Measurements from ENCODE around the gene ADIPOR2.

DNA sequence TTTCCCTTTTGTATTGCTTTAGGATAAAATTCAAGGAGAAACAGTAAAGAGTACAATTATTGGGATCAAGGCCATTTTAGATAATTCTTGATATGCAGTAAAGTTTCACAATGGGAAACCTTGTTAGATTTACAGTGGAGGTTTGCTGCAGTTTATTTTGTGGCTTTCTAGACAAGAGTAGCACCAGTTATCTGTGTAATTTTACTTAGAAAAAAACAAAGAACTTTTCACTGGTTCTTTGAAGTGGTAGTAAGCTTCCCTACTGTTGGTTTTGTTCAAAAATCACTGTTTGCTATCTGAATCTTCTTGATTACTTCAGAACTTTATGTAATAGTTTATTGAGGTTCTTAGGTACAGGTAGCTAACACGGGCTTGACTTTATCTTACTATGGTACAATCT, 42.0 kb downstream of the ADIPOR2 start:
- TF ChIP-seq, protein P1, sequence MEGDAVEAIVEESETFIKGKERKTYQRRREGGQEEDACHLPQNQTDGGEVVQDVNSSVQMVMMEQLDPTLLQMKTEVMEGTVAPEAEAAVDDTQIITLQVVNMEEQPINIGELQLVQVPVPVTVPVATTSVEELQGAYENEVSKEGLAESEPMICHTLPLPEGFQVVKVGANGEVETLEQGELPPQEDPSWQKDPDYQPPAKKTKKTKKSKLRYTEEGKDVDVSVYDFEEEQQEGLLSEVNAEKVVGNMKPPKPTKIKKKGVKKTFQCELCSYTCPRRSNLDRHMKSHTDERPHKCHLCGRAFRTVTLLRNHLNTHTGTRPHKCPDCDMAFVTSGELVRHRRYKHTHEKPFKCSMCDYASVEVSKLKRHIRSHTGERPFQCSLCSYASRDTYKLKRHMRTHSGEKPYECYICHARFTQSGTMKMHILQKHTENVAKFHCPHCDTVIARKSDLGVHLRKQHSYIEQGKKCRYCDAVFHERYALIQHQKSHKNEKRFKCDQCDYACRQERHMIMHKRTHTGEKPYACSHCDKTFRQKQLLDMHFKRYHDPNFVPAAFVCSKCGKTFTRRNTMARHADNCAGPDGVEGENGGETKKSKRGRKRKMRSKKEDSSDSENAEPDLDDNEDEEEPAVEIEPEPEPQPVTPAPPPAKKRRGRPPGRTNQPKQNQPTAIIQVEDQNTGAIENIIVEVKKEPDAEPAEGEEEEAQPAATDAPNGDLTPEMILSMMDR (IDR thresholded peaks at IDR 0.05), result no peak
- TF ChIP-seq EZH2phosphoT487 (IDR thresholded peaks at IDR 0.05), result no peak
- no peak for TF ChIP-seq EZH2 (IDR thresholded peaks at IDR 0.05)

All from neural progenitor cell (in vitro differentiated cells).